Lung (tissue), 12 donors: Measurements from ENCODE around the gene MITF. TPM values are rescaled to one million over a fixed set of nuclear protein-coding genes. Genes with fewer than 3 reads are reported as not detected.
A peak's percentile ranks its signal among the peaks of the same experiment; 100 is the strongest.

ENCODE experiments used
- ATAC-seq: fragments of 200-7000 bp; cut with Tn5 transposase; one replicate; pipeline ENCODE4 v1.9.1; 2020; ENCODE audit warnings: moderate number of reproducible peaks; ENCODE audit not compliant: insufficient read depth, low FRiP score
- DNase-seq, 3 donors: peaks; one replicate each; pipeline ENCODE4 v3.0.0-alpha.2; 2013 to 2017
- H3K27ac ChIP-seq, 2 donors: one replicate each; pipeline ENCODE4 v1.5.1; 2013; ENCODE audit warnings: mild to moderate bottlenecking in 2 of 2, moderate library complexity in 2 of 2, control low read depth in 1 of 2, inconsistent platforms in 1 of 2, low read depth in 1 of 2, low read length in 1 of 2
- H3K27me3 ChIP-seq, 3 donors: one replicate each; pipeline ENCODE4 v1.5.1; 2013; ENCODE audit warnings: low read length in 2 of 3; ENCODE audit not compliant: control insufficient read depth in 3 of 3, insufficient read depth in 3 of 3
- H3K36me3 ChIP-seq, 4 donors: one replicate each; pipeline ENCODE4 v1.5.1; 2013; ENCODE audit warnings: low read length in 4 of 4, mild to moderate bottlenecking in 1 of 4, moderate library complexity in 1 of 4; ENCODE audit not compliant: control insufficient read depth in 4 of 4, insufficient read depth in 4 of 4
- H3K4me1 ChIP-seq, 5 donors: one replicate each; pipeline ENCODE4 v1.5.1; 2013; ENCODE audit warnings: low read length in 5 of 5, mild to moderate bottlenecking in 2 of 5, moderate library complexity in 1 of 5; ENCODE audit not compliant: control insufficient read depth in 5 of 5, insufficient read depth in 5 of 5
- H3K4me3 ChIP-seq: one replicate; pipeline ENCODE4 v1.5.1; 2013; ENCODE audit warnings: mild to moderate bottlenecking, control low read depth, moderate library complexity
- H3K9ac ChIP-seq, 2 donors: one replicate each; pipeline ENCODE4 v1.5.1; 2013; ENCODE audit warnings: low read length in 2 of 2, control low read depth in 1 of 2; ENCODE audit not compliant: insufficient read depth in 1 of 2
- H3K9me3 ChIP-seq, 4 donors: one replicate each; pipeline ENCODE4 v1.5.1; 2013; ENCODE audit warnings: low read length in 3 of 4, mild to moderate bottlenecking in 1 of 4, moderate library complexity in 1 of 4; ENCODE audit not compliant: control insufficient read depth in 4 of 4, insufficient read depth in 3 of 4
- WGBS, 2 donors: extraction: QIAGEN DNeasy Blood & Tissue Kit; methylation state at CpG; one replicate each; pipeline ENCODE4 v1.1.7; 2013; 5-methylcytosine and 5-hydroxymethylcytosine counted together
- polyA plus RNA-seq, 2 donors: library from polyadenylated mRNA; stranded (reverse); fragments of 200-250 nt; gene quantifications; one replicate each; pipeline ENCODE4 v1.2.1, GENCODE V29; 2013
- total RNA-seq, 2 donors: library from RNA; depleted of rRNA in 1 of 2; stranded (reverse); fragments of >200 nt in 1 of 2; gene quantifications; one replicate each; pipeline ENCODE4 v1.2.1, GENCODE V29; 2014 to 2021
- TF ChIP-seq, protein P1 (sequence below): IDR thresholded peaks from 2 replicates; pipeline ENCODE4 v1.5.1; 2012; ENCODE audit warnings: mild to moderate bottlenecking; ENCODE audit errors: control extremely low read depth, extremely low read depth
- donor health status: control.
- donor health status: control.
- donor health status: Bipolar disorder and iron deficiency.
- donor health status: healthy.
- donor health status: DM: yes; HTN: yes; CAD: no.

Gene MITF
- total and polyA plus RNA-seq, 4 donors = 5.0 to 28.0 (median 12.0) TPM

DNA sequence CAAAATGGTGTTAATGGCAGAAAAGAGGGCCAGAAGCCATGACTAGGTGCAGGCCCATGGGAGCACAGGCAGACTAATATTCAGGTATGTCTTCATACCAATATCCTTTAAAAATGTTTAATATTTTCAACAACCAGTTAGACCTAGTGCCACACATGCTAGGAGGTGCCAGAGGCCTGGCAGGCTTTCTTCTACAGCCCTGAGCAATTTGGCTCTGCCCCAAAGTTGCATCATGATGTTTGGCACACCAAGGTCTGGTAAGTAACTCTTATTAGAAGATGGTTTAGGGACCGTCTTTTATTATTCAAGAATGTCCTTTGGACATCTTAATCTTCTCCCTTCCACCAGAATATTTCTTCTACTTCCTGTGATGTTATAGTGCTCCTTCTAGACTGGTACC is 34.8 kb downstream of the MITF start:
- no peaks in the 10 kb centered on the region for H3K36me3 ChIP-seq
- H3K27ac ChIP-seq = peak overlapping the region in 1 of 2 donors; percentile 56
- ATAC-seq = no peak
- no peaks in the 10 kb centered on the region for H3K9me3 ChIP-seq
- TF ChIP-seq, protein P1, sequence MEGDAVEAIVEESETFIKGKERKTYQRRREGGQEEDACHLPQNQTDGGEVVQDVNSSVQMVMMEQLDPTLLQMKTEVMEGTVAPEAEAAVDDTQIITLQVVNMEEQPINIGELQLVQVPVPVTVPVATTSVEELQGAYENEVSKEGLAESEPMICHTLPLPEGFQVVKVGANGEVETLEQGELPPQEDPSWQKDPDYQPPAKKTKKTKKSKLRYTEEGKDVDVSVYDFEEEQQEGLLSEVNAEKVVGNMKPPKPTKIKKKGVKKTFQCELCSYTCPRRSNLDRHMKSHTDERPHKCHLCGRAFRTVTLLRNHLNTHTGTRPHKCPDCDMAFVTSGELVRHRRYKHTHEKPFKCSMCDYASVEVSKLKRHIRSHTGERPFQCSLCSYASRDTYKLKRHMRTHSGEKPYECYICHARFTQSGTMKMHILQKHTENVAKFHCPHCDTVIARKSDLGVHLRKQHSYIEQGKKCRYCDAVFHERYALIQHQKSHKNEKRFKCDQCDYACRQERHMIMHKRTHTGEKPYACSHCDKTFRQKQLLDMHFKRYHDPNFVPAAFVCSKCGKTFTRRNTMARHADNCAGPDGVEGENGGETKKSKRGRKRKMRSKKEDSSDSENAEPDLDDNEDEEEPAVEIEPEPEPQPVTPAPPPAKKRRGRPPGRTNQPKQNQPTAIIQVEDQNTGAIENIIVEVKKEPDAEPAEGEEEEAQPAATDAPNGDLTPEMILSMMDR = no peak
- 68 to 93% methylated on average over 1 of the region's 1 CpG for WGBS, 2 donors
- no peak overlapping the region for H3K4me3 ChIP-seq
- H3K4me1 ChIP-seq = peaks cover 2 to 51% (median 7%) of the 10 kb centered on the region in 5 donors
- no peak for DNase-seq
- H3K27me3 ChIP-seq = no peaks in the 10 kb centered on the region
- H3K9ac ChIP-seq = no peak overlapping the region

GRCh38 chr3:69775751-69776150 is 36.5 kb downstream of the MITF start:
- TF ChIP-seq, protein P1 = no peak
- Histone ChIP-seq H3K4me3 (no peak overlapping the region), H3K27me3 (no peaks in the 10 kb centered on the region), H3K4me1 (peaks cover 2 to 45% (median 7%) of the 10 kb centered on the region in 5 donors), H3K36me3 (no peaks in the 10 kb centered on the region), H3K27ac (no peak overlapping the region), H3K9me3 (no peaks in the 10 kb centered on the region), H3K9ac (no peak overlapping the region)
- ATAC-seq (no peak), DNase-seq (no peak)
- 96 to 99% methylated on average over 3 of the region's 3 CpGs for WGBS, 2 donors

GRCh38 chr3:69776289-69776688 is 37.0 kb downstream of the MITF start:
- Histone ChIP-seq H3K9ac (no peak overlapping the region), H3K4me3 (no peak overlapping the region), H3K27me3 (no peaks in the 10 kb centered on the region), H3K4me1 (peaks cover 1 to 40% (median 7%) of the 10 kb centered on the region in 5 donors), H3K36me3 (no peaks in the 10 kb centered on the region), H3K9me3 (no peaks in the 10 kb centered on the region), H3K27ac (no peak overlapping the region)
- 93 to 95% methylated on average over 3 of the region's 3 CpGs for WGBS, 2 donors
- DNase-seq (no peak), ATAC-seq (no peak)
- TF ChIP-seq, protein P1 = no peak

DNA sequence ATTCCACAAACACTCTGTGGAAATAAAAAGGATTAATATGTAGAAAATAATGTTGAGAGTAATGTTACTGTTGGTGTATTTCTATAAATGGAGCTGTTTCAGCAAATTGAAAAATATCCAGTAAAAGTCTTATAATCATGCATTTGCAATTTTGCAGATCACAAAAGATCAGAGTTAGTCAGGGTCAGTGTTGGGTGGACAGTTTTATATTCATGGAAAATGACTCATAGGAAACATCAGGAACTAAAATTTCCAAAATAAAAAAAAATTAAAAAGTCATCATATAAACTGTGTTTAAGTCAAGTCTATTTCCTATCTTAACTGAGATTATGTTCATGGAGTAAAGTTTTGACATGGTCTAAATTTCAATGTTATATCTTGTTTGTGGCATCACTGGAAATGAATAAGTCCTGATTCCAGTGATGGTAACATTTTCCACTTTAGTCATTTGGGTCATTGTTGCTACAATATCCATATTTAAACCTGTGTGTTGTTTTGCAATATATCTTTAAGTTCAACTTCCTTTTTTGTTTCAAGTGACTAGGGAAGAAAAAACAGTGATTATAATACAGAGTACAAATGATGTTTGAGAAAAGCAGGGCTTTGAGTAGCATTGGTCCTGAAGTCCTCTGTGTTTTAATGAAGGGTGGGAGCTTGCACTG is 37.8 kb downstream of the MITF start:
- no peak overlapping the region for H3K27ac ChIP-seq
- DNase-seq = no peak
- no peak overlapping the region for H3K4me3 ChIP-seq
- H3K27me3 ChIP-seq = no peaks in the 10 kb centered on the region
- H3K9ac ChIP-seq = no peak overlapping the region
- TF ChIP-seq, protein P1 = no peak
- no peak for ATAC-seq
- H3K36me3 ChIP-seq = no peaks in the 10 kb centered on the region
- H3K9me3 ChIP-seq = no peaks in the 10 kb centered on the region
- peaks cover 0 to 40% (median 5%) of the 10 kb centered on the region in 5 donors for H3K4me1 ChIP-seq
